ENCODE results near the gene SCNN1G. TPM values are rescaled to one million over a fixed set of nuclear protein-coding genes. Genes with fewer than 3 reads are reported as not detected.
A peak's percentile ranks its signal among the peaks of the same experiment; 100 is the strongest.

SCNN1G gene
- total and polyA plus RNA-seq, 2 of the 13 experiments (the other 11 are each of a cell fraction or from before 2014, with no cell fraction given) = not detected

DNA sequence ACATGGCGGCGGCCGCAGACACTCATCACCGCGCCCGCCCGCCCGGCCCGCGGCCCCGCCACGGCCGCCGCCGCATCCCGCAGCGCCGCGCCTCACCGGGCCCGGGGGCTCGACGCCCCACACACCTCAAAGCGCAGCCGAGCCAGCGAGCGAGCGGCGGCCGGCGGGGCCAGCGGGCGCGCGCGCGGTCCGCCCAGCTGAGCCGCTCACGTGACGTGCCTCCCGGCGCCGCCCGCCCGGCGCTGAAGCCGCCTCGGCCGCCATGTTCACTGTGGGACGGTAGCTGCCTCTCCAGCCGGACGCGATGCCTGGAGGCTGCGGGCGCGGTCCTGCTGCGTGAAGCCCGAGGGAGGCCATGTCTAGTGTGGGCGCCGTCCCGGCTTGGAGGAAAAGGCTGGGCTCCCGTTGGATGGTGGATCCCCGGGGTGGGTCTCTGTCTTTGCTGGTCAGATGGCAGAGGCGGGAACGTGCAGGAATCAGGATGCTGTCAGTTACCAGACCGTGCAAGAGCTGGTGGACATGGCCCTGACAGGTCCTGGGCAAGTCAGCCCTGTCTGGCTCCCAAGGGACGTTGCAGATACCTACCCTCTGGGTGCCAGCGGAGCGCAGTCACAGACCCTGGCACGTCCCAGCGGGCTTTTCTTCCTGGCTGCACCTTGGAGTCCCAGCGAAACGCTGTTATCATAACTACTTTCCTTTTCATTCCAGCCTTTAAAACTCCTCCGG is 33.1 kb upstream of the SCNN1G start, which contains the start of gene USP31 (continued):
- TF ChIP-seq, protein P1, sequence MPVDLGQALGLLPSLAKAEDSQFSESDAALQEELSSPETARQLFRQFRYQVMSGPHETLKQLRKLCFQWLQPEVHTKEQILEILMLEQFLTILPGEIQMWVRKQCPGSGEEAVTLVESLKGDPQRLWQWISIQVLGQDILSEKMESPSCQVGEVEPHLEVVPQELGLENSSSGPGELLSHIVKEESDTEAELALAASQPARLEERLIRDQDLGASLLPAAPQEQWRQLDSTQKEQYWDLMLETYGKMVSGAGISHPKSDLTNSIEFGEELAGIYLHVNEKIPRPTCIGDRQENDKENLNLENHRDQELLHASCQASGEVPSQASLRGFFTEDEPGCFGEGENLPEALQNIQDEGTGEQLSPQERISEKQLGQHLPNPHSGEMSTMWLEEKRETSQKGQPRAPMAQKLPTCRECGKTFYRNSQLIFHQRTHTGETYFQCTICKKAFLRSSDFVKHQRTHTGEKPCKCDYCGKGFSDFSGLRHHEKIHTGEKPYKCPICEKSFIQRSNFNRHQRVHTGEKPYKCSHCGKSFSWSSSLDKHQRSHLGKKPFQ (CRISPR knock-in tag; IDR thresholded peaks at IDR 0.05; ENCODE audit: insufficient replicate concordance) = no peak
- TF ChIP-seq, protein P2, sequence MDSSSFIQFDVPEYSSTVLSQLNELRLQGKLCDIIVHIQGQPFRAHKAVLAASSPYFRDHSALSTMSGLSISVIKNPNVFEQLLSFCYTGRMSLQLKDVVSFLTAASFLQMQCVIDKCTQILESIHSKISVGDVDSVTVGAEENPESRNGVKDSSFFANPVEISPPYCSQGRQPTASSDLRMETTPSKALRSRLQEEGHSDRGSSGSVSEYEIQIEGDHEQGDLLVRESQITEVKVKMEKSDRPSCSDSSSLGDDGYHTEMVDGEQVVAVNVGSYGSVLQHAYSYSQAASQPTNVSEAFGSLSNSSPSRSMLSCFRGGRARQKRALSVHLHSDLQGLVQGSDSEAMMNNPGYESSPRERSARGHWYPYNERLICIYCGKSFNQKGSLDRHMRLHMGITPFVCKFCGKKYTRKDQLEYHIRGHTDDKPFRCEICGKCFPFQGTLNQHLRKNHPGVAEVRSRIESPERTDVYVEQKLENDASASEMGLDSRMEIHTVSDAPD (CRISPR knock-in tag; IDR thresholded peaks at IDR 0.05) = no peak
- TF ChIP-seq POLR2G (IDR thresholded peaks at IDR 0.05; ENCODE audit: low read depth, low read length) (peak; percentile 4; the same call in 1 of the 2 replicates), ZNF780A (CRISPR knock-in tag; IDR thresholded peaks at IDR 0.05) (no peak), ZNF547 (CRISPR knock-in tag; IDR thresholded peaks at IDR 0.05) (peak; percentile 75; the same call in 1 of the 2 replicates), ZNF383 (CRISPR knock-in tag; IDR thresholded peaks at IDR 0.05; ENCODE audit: borderline replicate concordance) (no peak), ZNF841 (CRISPR knock-in tag; IDR thresholded peaks at IDR 0.05; ENCODE audit: borderline replicate concordance) (no peak), PPARG (CRISPR knock-in tag; conservative IDR thresholded peaks at IDR 0.05) (peak; percentile 58), ZNF678 (CRISPR knock-in tag; IDR thresholded peaks at IDR 0.05) (no peak), KLF15 (CRISPR knock-in tag; IDR thresholded peaks at IDR 0.05; ENCODE audit: borderline replicate concordance) (no peak)
- TF ChIP-seq, protein P3, sequence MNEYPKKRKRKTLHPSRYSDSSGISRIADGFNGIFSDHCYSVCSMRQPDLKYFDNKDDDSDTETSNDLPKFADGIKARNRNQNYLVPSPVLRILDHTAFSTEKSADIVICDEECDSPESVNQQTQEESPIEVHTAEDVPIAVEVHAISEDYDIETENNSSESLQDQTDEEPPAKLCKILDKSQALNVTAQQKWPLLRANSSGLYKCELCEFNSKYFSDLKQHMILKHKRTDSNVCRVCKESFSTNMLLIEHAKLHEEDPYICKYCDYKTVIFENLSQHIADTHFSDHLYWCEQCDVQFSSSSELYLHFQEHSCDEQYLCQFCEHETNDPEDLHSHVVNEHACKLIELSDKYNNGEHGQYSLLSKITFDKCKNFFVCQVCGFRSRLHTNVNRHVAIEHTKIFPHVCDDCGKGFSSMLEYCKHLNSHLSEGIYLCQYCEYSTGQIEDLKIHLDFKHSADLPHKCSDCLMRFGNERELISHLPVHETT (CRISPR knock-in tag; conservative IDR thresholded peaks at IDR 0.05) = peak; percentile 90; the same call in 1 of the 2 replicates
- TF ChIP-seq, protein P4, sequence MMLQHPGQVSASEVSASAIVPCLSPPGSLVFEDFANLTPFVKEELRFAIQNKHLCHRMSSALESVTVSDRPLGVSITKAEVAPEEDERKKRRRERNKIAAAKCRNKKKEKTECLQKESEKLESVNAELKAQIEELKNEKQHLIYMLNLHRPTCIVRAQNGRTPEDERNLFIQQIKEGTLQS (CRISPR knock-in tag; IDR thresholded peaks at IDR 0.05) = peak; percentile 19; the same call in 1 of the 2 replicates
- TF ChIP-seq, protein P5, sequence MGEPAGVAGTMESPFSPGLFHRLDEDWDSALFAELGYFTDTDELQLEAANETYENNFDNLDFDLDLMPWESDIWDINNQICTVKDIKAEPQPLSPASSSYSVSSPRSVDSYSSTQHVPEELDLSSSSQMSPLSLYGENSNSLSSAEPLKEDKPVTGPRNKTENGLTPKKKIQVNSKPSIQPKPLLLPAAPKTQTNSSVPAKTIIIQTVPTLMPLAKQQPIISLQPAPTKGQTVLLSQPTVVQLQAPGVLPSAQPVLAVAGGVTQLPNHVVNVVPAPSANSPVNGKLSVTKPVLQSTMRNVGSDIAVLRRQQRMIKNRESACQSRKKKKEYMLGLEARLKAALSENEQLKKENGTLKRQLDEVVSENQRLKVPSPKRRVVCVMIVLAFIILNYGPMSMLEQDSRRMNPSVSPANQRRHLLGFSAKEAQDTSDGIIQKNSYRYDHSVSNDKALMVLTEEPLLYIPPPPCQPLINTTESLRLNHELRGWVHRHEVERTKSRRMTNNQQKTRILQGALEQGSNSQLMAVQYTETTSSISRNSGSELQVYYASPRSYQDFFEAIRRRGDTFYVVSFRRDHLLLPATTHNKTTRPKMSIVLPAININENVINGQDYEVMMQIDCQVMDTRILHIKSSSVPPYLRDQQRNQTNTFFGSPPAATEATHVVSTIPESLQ (CRISPR knock-in tag; conservative IDR thresholded peaks at IDR 0.05) = no peak
- TF ChIP-seq, protein P6, sequence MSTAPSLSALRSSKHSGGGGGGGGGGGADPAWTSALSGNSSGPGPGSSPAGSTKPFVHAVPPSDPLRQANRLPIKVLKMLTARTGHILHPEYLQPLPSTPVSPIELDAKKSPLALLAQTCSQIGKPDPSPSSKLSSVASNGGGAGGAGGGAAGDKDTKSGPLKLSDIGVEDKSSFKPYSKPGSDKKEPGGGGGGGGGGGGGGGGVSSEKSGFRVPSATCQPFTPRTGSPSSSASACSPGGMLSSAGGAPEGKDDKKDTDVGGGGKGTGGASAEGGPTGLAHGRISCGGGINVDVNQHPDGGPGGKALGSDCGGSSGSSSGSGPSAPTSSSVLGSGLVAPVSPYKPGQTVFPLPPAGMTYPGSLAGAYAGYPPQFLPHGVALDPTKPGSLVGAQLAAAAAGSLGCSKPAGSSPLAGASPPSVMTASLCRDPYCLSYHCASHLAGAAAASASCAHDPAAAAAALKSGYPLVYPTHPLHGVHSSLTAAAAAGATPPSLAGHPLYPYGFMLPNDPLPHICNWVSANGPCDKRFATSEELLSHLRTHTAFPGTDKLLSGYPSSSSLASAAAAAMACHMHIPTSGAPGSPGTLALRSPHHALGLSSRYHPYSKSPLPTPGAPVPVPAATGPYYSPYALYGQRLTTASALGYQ (CRISPR knock-in tag; IDR thresholded peaks at IDR 0.05) = no peak; the same call in 1 of the 2 replicates
- TF ChIP-seq, protein P7, sequence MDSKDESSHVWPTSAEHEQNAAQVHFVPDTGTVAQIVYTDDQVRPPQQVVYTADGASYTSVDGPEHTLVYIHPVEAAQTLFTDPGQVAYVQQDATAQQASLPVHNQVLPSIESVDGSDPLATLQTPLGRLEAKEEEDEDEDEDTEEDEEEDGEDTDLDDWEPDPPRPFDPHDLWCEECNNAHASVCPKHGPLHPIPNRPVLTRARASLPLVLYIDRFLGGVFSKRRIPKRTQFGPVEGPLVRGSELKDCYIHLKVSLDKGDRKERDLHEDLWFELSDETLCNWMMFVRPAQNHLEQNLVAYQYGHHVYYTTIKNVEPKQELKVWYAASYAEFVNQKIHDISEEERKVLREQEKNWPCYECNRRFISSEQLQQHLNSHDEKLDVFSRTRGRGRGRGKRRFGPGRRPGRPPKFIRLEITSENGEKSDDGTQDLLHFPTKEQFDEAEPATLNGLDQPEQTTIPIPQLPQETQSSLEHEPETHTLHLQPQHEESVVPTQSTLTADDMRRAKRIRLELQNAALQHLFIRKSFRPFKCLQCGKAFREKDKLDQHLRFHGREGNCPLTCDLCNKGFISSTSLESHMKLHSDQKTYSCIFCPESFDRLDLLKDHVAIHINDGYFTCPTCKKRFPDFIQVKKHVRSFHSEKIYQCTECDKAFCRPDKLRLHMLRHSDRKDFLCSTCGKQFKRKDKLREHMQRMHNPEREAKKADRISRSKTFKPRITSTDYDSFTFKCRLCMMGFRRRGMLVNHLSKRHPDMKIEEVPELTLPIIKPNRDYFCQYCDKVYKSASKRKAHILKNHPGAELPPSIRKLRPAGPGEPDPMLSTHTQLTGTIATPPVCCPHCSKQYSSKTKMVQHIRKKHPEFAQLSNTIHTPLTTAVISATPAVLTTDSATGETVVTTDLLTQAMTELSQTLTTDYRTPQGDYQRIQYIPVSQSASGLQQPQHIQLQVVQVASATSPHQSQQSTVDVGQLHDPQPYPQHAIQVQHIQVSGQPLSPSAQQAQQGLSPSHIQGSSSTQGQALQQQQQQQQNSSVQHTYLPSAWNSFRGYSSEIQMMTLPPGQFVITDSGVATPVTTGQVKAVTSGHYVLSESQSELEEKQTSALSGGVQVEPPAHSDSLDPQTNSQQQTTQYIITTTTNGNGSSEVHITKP (CRISPR knock-in tag; IDR thresholded peaks at IDR 0.05; ENCODE audit: low read depth) = peak; percentile 57; the same call in 1 of the 2 replicates

All from HepG2 (cell line).